DOHH2 (cell line): ENCODE measurements around the gene CD93.

Experiments used
- H3F3A ChIP-seq: fragments of 200-600 bp; sonication (generic), shearing (Covaris generic); 2 replicates; pipeline ENCODE4 v1.6.0; 2016; ENCODE audit warnings: antibody characterized with exemption, mild to moderate bottlenecking; ENCODE audit not compliant: control insufficient read depth, insufficient read depth
- H3K27ac ChIP-seq: fragments of 200-600 bp; sonication (generic); 2 replicates; pipeline ENCODE4 v1.5.1; 2014; ENCODE audit warnings: low read depth, mild to moderate bottlenecking, low read length, moderate library complexity
- H3K27me3 ChIP-seq: fragments of 200-600 bp; sonication (generic); 2 replicates; pipeline ENCODE4 v1.6.1; 2014; ENCODE audit warnings: mild to moderate bottlenecking, low read length, mixed read lengths; ENCODE audit not compliant: control insufficient read depth
- H3K36me3 ChIP-seq: fragments of 200-600 bp; sonication (generic); 2 replicates; pipeline ENCODE4 v1.6.1; 2014; ENCODE audit warnings: mild to moderate bottlenecking, low read length, moderate library complexity, mixed read lengths; ENCODE audit not compliant: control insufficient read depth
- H3K4me1 ChIP-seq: fragments of 200-600 bp; sonication (generic); 2 replicates; pipeline ENCODE4 v1.6.1; 2014; ENCODE audit warnings: mild to moderate bottlenecking, low read length, mixed read lengths; ENCODE audit not compliant: control insufficient read depth
- H3K4me2 ChIP-seq: fragments of 200-600 bp; sonication (generic); 2 replicates; pipeline ENCODE4 v1.6.0; 2014; ENCODE audit warnings: mild to moderate bottlenecking, low read length, moderate library complexity
- H3K4me3 ChIP-seq: fragments of 200-600 bp; sonication (generic); 2 replicates; pipeline ENCODE4 v1.5.1; 2014; ENCODE audit warnings: mild to moderate bottlenecking, low read length, mixed read lengths
- H3K79me2 ChIP-seq: fragments of 200-600 bp; sonication (generic); 2 replicates; pipeline ENCODE4 v1.6.1; 2014; ENCODE audit warnings: mild to moderate bottlenecking, low read length, mixed read lengths; ENCODE audit not compliant: control insufficient read depth
- H3K9me2 ChIP-seq: fragments of 200-600 bp; sonication (generic); replicated peaks from 2 replicates; pipeline ENCODE4 v1.6.1; 2014; ENCODE audit warnings: mild to moderate bottlenecking, low read length, mixed read lengths; ENCODE audit not compliant: control insufficient read depth
- H3K9me3 ChIP-seq: fragments of 200-600 bp; sonication (generic); 2 replicates; pipeline ENCODE4 v1.6.1; 2014; ENCODE audit warnings: antibody characterized with exemption, low read length, mixed read lengths; ENCODE audit not compliant: control insufficient read depth, insufficient read depth
- H4K20me1 ChIP-seq: fragments of 200-600 bp; sonication (generic); 2 replicates; pipeline ENCODE4 v1.6.0; 2014; ENCODE audit warnings: low read depth, mild to moderate bottlenecking, antibody characterized with exemption, low read length, moderate library complexity; ENCODE audit not compliant: control insufficient read depth, insufficient read depth
- CTCF ChIP-seq: fragments of 200-600 bp; sonication (generic); IDR thresholded peaks from one replicate; pipeline ENCODE4 v1.5.1; 2014; ENCODE audit warnings: antibody characterized with exemption, mild to moderate bottlenecking, low read depth, low read length; ENCODE audit not compliant: poor library complexity, severe bottlenecking
- EZH2phosphoT487 ChIP-seq: fragments of 200-600 bp; sonication (generic); IDR thresholded peaks from 2 replicates; pipeline ENCODE4 v1.6.1; 2017; ENCODE audit warnings: borderline replicate concordance, mild to moderate bottlenecking, antibody characterized with exemption, low read length, moderate library complexity, mixed read lengths

Gene CD93

GRCh38 chr20:23066772-23067171, 19.4 kb downstream of the CD93 start:
- no peak overlapping the region for H3K4me2 ChIP-seq
- no peaks in the 10 kb centered on the region for H3K79me2 ChIP-seq
- H3K9me2 ChIP-seq, result no peaks in the 10 kb centered on the region
- H3K4me3 ChIP-seq, result no peak overlapping the region
- no peaks in the 10 kb centered on the region for H3K36me3 ChIP-seq
- no peaks in the 10 kb centered on the region for H4K20me1 ChIP-seq
- no peak overlapping the region for H3K27ac ChIP-seq
- H3K27me3 ChIP-seq, result no peaks in the 10 kb centered on the region
- H3K9me3 ChIP-seq, result no peaks in the 10 kb centered on the region
- no peaks in the 10 kb centered on the region for H3K4me1 ChIP-seq
- H3F3A ChIP-seq, result no peaks in the 10 kb centered on the region
- no peak for TF ChIP-seq CTCF
- TF ChIP-seq EZH2phosphoT487, result no peak

- no peak overlapping the region for H3K27ac ChIP-seq
- H3K4me2 ChIP-seq, result no peak overlapping the region
- no peaks in the 10 kb centered on the region for H3K9me2 ChIP-seq
- H4K20me1 ChIP-seq, result no peaks in the 10 kb centered on the region
- no peaks in the 10 kb centered on the region for H3F3A ChIP-seq
- H3K79me2 ChIP-seq, result no peaks in the 10 kb centered on the region
- H3K4me3 ChIP-seq, result no peak overlapping the region
- H3K9me3 ChIP-seq, result no peaks in the 10 kb centered on the region
- TF ChIP-seq EZH2phosphoT487 (no peak), CTCF (no peak)
- H3K4me1 ChIP-seq, result no peaks in the 10 kb centered on the region
- H3K36me3 ChIP-seq, result no peaks in the 10 kb centered on the region
- no peaks in the 10 kb centered on the region for H3K27me3 ChIP-seq
Measured at GRCh38 chr20:23065266-23066201, 20.6 kb downstream of the CD93 start.

GRCh38 chr20:23063581-23063980, 22.5 kb downstream of the CD93 start:
- H3K27ac ChIP-seq, result no peak overlapping the region
- TF ChIP-seq CTCF (no peak), EZH2phosphoT487 (no peak)
- H3K79me2 ChIP-seq, result no peaks in the 10 kb centered on the region
- H3K9me2 ChIP-seq, result no peaks in the 10 kb centered on the region
- H3F3A ChIP-seq, result no peaks in the 10 kb centered on the region
- H3K27me3 ChIP-seq, result no peaks in the 10 kb centered on the region
- H3K4me2 ChIP-seq, result no peak overlapping the region
- H3K36me3 ChIP-seq, result no peaks in the 10 kb centered on the region
- no peaks in the 10 kb centered on the region for H4K20me1 ChIP-seq
- H3K4me3 ChIP-seq, result no peak overlapping the region
- H3K4me1 ChIP-seq, result no peaks in the 10 kb centered on the region
- H3K9me3 ChIP-seq, result no peaks in the 10 kb centered on the region
